GM18861 (cell line): ENCODE data around the gene FAF2.
"Not testable (repeated sequence)": the region's sequence is repeated elsewhere in the genome, so short reads cannot be mapped to it uniquely, and the experiment has no call there.

ENCODE experiments used
- ATAC-seq: cut with Tn5 transposase; IDR thresholded peaks from one replicate; pipeline ENCODE4 v1.9.1; 2021; ENCODE audit not compliant: unreplicated experiment

Gene FAF2

GRCh38 chr5:176454724-176455394 is 6.7 kb downstream of the FAF2 start:
- ATAC-seq = no peak

- ATAC-seq = no peak
Observed at GRCh38 chr5:176458904-176459561, 10.8 kb downstream of the FAF2 start.

GRCh38 chr5:176461349-176461748 is 13.2 kb downstream of the FAF2 start:
- no peak for ATAC-seq

GRCh38 chr5:176463113-176463764 is 15.1 kb downstream of the FAF2 start:
- ATAC-seq = no peak

- no peak for ATAC-seq
Observed at GRCh38 chr5:176466245-176466871, 18.2 kb downstream of the FAF2 start.

- ATAC-seq = no peak
Observed at GRCh38 chr5:176469296-176469695, 21.1 kb downstream of the FAF2 start.

- no peak for ATAC-seq
Observed at GRCh38 chr5:176470539-176470938, 22.4 kb downstream of the FAF2 start.

- ATAC-seq = no peak
Observed at GRCh38 chr5:176471098-176471497, 22.9 kb downstream of the FAF2 start.

- no peak for ATAC-seq
Observed at GRCh38 chr5:176473335-176474006, 25.3 kb downstream of the FAF2 start.

- ATAC-seq = no peak
Observed at GRCh38 chr5:176474476-176474875, 26.3 kb downstream of the FAF2 start.

- no peak for ATAC-seq
Observed at GRCh38 chr5:176481711-176482110, 33.5 kb downstream of the FAF2 start.

GRCh38 chr5:176485176-176485575 is 37.0 kb downstream of the FAF2 start:
- ATAC-seq = no peak

GRCh38 chr5:176486189-176486757 is 38.1 kb downstream of the FAF2 start:
- ATAC-seq = no peak

- ATAC-seq = not testable (repeated sequence)
Observed at GRCh38 chr5:176487160-176487559, 39.0 kb downstream of the FAF2 start.

- ATAC-seq = no peak
Observed at GRCh38 chr5:176489077-176489476, 40.9 kb downstream of the FAF2 start.

- ATAC-seq = no peak
Observed at GRCh38 chr5:176490301-176490700, 42.1 kb downstream of the FAF2 start.

- no peak for ATAC-seq
Observed at GRCh38 chr5:176491101-176491502, 42.9 kb downstream of the FAF2 start.

- no peak for ATAC-seq
Observed at GRCh38 chr5:176491901-176492300, 43.7 kb downstream of the FAF2 start.

GRCh38 chr5:176492431-176492830 is 44.2 kb downstream of the FAF2 start:
- no peak for ATAC-seq

GRCh38 chr5:176497852-176498251 is 49.7 kb downstream of the FAF2 start:
- ATAC-seq = no peak

- no peak for ATAC-seq
Observed at GRCh38 chr5:176499273-176499672, 51.1 kb downstream of the FAF2 start.
